CD4-positive, alpha-beta T cell (primary cell): ENCODE results near the gene RNF130. TPM values are rescaled to one million over a fixed set of nuclear protein-coding genes. Genes with fewer than 3 reads are reported as not detected.

Experiments used
- ATAC-seq: fragments of 200-7000 bp; cut with Tn5 transposase; one replicate; pipeline ENCODE4 v1.10.0; 2022; ENCODE audit warnings: mild to moderate bottlenecking; ENCODE audit not compliant: poor library complexity
- CTCF ChIA-PET: fragments of 350-600 bp; sonication (Branson Sonifier 250); formaldehyde crosslinking; loops from one replicate; lab custom pipeline; 2021; ENCODE audit warnings: antibody characterized with exemption, inconsistent platforms; lab: Charles Lee
- POLR2A ChIA-PET: fragments of 350-600 bp; sonication (Branson Sonifier 250); formaldehyde crosslinking; loops from one replicate; lab custom pipeline; 2021; ENCODE audit warnings: antibody characterized with exemption, inconsistent platforms; lab: Charles Lee
- DNase-seq, 14 experiments: peaks; one replicate each; pipeline ENCODE4 v3.0.0-alpha.2; 2013 to 2020; ENCODE audit warnings: mixed read lengths in 2 of 14
- H3K27ac ChIP-seq, 2 donors: one replicate each; pipeline versions ENCODE4 v1.5.1 to v1.7.0; 2013; ENCODE audit warnings: low read length in 2 of 2, low read depth in 1 of 2, mild to moderate bottlenecking in 1 of 2
- H3K27me3 ChIP-seq, 2 experiments: 1 replicate in 1 of 2; 2 replicates in 1 of 2; pipeline versions ENCODE4 v1.6.1 to v1.7.0; 2013; ENCODE audit warnings: low read length in 2 of 2, control low read depth in 1 of 2, mild to moderate bottlenecking in 1 of 2, moderate library complexity in 1 of 2; ENCODE audit not compliant: insufficient read depth in 2 of 2, control insufficient read depth in 1 of 2
- H3K36me3 ChIP-seq: one replicate; pipeline ENCODE4 v1.6.1; 2013; ENCODE audit warnings: low read length, control low read depth; ENCODE audit not compliant: insufficient read depth
- H3K4me1 ChIP-seq: one replicate; pipeline ENCODE4 v1.6.1; 2013; ENCODE audit warnings: low read length, control low read depth; ENCODE audit not compliant: insufficient read depth
- H3K4me3 ChIP-seq: one replicate; pipeline ENCODE4 v1.5.1; 2013; ENCODE audit warnings: mild to moderate bottlenecking, low read length, moderate library complexity
- H3K9me3 ChIP-seq, 2 experiments: 1 replicate in 1 of 2; 2 replicates in 1 of 2; pipeline versions ENCODE4 v1.6.1 to v1.7.0; 2013; ENCODE audit warnings: low read length in 2 of 2, mild to moderate bottlenecking in 2 of 2, control low read depth in 1 of 2, moderate library complexity in 1 of 2; ENCODE audit not compliant: control insufficient read depth in 1 of 2, insufficient read depth in 1 of 2
- H3K27ac Mint-ChIP-seq: one replicate; pipeline ENCODE4 v1.8.0; 2020; ENCODE audit warnings: mixed read lengths
- H3K27me3 Mint-ChIP-seq: one replicate; pipeline ENCODE4 v1.8.0; 2021; ENCODE audit warnings: mixed read lengths
- H3K36me3 Mint-ChIP-seq: one replicate; pipeline ENCODE4 v1.8.0; 2021; ENCODE audit warnings: low read depth, mixed read lengths
- H3K4me1 Mint-ChIP-seq: one replicate; pipeline ENCODE4 v1.8.0; 2021; ENCODE audit warnings: low read depth, mixed read lengths
- H3K4me3 Mint-ChIP-seq: one replicate; pipeline ENCODE4 v1.8.0; 2020; ENCODE audit warnings: mild to moderate bottlenecking, mixed read lengths
- H3K9me3 Mint-ChIP-seq: one replicate; pipeline ENCODE4 v1.8.0; 2020; ENCODE audit warnings: mixed read lengths
- intact Hi-C, 2 experiments: fragments of 100-400 bp; cut with DNase I in 1 of 2; cut with micrococcal nuclease in 1 of 2; formaldehyde crosslinking; loops; one replicate each; pipeline versions ENCODE4 v1.15.1 to v1.9.0; 2023 to 2025; cut with DNase I, micrococcal nuclease
- total RNA-seq, 174 experiments: library from RNA in 2 of 174; stranded (reverse) in 2 of 174; gene quantifications; one replicate each; pipeline ENCODE4 v1.2.3 and lab custom pipeline; 2021 to 2026
- TF ChIP-seq, protein P1 (sequence below): fragments of 200-600 bp; IDR thresholded peaks from one replicate; pipeline ENCODE4 v1.8.0; 2022; ENCODE audit warnings: antibody characterized with exemption, mild to moderate bottlenecking

The RNF130 gene
- total RNA-seq, 2 experiments from 2014 or later: 18.2 to 19.1 TPM

DNA sequence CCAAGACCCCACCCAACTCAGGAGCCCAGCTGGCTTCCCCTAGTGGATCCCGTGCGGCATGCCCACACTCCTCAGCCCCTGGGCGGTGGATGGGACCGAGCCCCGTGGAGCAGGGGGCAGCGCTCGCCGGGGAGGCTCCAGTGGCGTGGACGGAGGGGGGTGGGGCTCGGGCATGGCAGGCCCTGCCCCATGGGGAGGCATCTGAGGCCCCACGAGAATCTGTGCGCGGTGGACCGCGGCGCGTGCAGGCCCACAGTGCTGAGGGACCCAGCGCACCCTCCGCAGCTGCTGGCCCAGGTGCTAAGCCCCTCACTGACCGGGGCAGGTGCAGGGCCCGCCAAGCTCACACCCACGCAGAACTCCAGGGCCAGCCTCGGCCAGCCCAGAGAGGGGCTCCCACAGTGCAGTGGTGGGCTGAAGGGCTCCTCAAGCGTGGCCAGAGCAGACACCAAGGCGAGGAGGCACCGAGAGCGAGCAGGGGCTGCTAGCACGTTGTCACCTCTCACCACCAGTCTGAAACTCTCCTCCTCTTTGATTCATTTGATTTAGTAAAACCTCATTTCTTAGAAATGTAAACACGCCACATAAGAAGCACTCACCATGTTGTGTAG is 25.6 kb downstream of the RNF130 start:
- intact Hi-C loops: no loop called here

GRCh38 chr5:180043377-180043776 is 28.2 kb downstream of the RNF130 start:
- H3K27ac ChIP-seq: no peak overlapping the region
- ATAC-seq (no peak), DNase-seq (no peak)
- H3K27me3 ChIP-seq: no peaks in the 10 kb centered on the region
- ChIA-PET CTCF (interaction anchor here (1.0 kb wide), 1 partner anchor 9 kb away, joined by 3 read pairs; no protein-coding TSS in a partner anchor), POLR2A (no interaction called here)
- Mint-ChIP-seq H3K27ac (no peak overlapping the region), H3K9me3 (no peaks in the 10 kb centered on the region), H3K27me3 (no peaks in the 10 kb centered on the region), H3K4me3 (no peak overlapping the region), H3K4me1 (no peaks in the 10 kb centered on the region), H3K36me3 (peaks cover 28% of the 10 kb centered on the region)
- peaks cover 0 to 6% of the 10 kb centered on the region in 2 experiments for H3K9me3 ChIP-seq
- intact Hi-C loops: no loop called here
- TF ChIP-seq, protein P1, sequence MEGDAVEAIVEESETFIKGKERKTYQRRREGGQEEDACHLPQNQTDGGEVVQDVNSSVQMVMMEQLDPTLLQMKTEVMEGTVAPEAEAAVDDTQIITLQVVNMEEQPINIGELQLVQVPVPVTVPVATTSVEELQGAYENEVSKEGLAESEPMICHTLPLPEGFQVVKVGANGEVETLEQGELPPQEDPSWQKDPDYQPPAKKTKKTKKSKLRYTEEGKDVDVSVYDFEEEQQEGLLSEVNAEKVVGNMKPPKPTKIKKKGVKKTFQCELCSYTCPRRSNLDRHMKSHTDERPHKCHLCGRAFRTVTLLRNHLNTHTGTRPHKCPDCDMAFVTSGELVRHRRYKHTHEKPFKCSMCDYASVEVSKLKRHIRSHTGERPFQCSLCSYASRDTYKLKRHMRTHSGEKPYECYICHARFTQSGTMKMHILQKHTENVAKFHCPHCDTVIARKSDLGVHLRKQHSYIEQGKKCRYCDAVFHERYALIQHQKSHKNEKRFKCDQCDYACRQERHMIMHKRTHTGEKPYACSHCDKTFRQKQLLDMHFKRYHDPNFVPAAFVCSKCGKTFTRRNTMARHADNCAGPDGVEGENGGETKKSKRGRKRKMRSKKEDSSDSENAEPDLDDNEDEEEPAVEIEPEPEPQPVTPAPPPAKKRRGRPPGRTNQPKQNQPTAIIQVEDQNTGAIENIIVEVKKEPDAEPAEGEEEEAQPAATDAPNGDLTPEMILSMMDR: no peak
- peaks cover 6% of the 10 kb centered on the region for H3K36me3 ChIP-seq
- no peaks in the 10 kb centered on the region for H3K4me1 ChIP-seq
- H3K4me3 ChIP-seq: no peak overlapping the region

More for the DNA sequence above, 25.6 kb downstream of the RNF130 start:
- Mint-ChIP-seq H3K4me1 (no peaks in the 10 kb centered on the region), H3K9me3 (no peaks in the 10 kb centered on the region), H3K36me3 (peaks cover 6% of the 10 kb centered on the region), H3K27ac (no peak overlapping the region), H3K27me3 (no peaks in the 10 kb centered on the region), H3K4me3 (no peak overlapping the region)
- no peaks in the 10 kb centered on the region for H3K27me3 ChIP-seq
- CTCF ChIA-PET: no interaction called here
- no peaks in the 10 kb centered on the region for H3K36me3 ChIP-seq
- no peak overlapping the region for H3K27ac ChIP-seq
- peaks cover 0 to 6% of the 10 kb centered on the region in 2 experiments for H3K9me3 ChIP-seq
- POLR2A ChIA-PET: no interaction called here
- no peaks in the 10 kb centered on the region for H3K4me1 ChIP-seq
- TF ChIP-seq, protein P1: no peak
- no peak for ATAC-seq
- no peak for DNase-seq
- no peak overlapping the region for H3K4me3 ChIP-seq

DNA sequence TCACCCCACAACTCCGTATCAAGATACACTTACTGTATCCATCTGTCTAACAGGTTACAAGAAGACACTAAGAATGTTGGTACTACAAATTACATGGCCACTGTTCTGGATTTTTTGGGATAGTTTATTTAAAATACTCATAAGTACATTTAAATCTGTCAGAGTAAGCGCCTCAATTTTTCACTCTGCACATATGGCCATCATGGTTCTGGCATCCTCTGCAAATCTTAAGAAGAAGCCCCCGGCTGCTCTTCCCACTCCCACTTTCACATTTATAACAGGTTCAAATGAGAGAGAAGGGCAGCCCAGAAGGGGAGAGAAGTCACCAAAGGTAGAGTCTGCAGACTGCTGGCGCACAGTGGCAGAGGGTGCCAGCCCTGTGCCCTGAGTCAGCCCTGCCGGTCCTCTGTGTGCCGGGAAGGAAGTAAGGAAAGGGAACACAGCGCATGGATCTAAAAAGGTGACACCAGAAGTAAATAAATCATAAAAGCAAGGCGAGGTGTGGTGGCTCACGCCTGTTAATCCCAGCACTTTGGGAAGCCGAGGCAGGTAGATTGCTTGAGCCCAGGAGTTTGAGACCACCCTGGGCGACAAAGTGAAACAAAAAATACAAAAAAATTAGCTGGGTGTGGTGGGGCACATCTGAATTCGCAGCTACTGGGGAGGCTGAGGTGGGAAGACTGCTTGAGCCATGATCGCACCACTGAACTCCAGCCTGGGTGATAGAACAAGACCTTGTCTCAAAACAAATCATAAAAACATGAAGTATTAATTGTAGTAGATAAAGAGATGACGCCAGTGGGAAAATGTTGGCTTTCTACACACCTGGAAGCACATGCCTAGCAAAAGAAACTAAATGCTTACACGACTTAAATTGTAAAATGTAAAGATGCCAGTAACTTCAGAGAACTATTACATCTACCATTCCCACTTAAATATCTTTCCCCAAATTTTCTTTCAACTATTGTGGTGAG is 30.0 kb downstream of the RNF130 start:
- CTCF ChIA-PET: no interaction called here

More for the DNA sequence above, 30.0 kb downstream of the RNF130 start:
- Histone ChIP-seq H3K36me3 (peaks cover 6% of the 10 kb centered on the region), H3K4me1 (no peaks in the 10 kb centered on the region), H3K9me3 (peaks cover 0 to 6% of the 10 kb centered on the region in 2 experiments), H3K27me3 (no peaks in the 10 kb centered on the region), H3K27ac (no peak overlapping the region), H3K4me3 (no peak overlapping the region)
- Mint-ChIP-seq H3K4me1 (no peaks in the 10 kb centered on the region), H3K36me3 (peaks cover 45% of the 10 kb centered on the region), H3K27ac (no peak overlapping the region), H3K27me3 (no peaks in the 10 kb centered on the region), H3K4me3 (no peak overlapping the region), H3K9me3 (no peaks in the 10 kb centered on the region)
- intact Hi-C loops: no loop called here
- DNase-seq (no peak), ATAC-seq (no peak)
- POLR2A ChIA-PET: no interaction called here
- TF ChIP-seq, protein P1: no peak
